ENCODE measurements around the gene WNT7B. TPM values are rescaled to one million over a fixed set of nuclear protein-coding genes. Genes with fewer than 3 reads are reported as not detected.

WNT7B gene
- total and polyA plus RNA-seq, 8 donors = 0.06 to 2.0 TPM; not detected in 6

DNA sequence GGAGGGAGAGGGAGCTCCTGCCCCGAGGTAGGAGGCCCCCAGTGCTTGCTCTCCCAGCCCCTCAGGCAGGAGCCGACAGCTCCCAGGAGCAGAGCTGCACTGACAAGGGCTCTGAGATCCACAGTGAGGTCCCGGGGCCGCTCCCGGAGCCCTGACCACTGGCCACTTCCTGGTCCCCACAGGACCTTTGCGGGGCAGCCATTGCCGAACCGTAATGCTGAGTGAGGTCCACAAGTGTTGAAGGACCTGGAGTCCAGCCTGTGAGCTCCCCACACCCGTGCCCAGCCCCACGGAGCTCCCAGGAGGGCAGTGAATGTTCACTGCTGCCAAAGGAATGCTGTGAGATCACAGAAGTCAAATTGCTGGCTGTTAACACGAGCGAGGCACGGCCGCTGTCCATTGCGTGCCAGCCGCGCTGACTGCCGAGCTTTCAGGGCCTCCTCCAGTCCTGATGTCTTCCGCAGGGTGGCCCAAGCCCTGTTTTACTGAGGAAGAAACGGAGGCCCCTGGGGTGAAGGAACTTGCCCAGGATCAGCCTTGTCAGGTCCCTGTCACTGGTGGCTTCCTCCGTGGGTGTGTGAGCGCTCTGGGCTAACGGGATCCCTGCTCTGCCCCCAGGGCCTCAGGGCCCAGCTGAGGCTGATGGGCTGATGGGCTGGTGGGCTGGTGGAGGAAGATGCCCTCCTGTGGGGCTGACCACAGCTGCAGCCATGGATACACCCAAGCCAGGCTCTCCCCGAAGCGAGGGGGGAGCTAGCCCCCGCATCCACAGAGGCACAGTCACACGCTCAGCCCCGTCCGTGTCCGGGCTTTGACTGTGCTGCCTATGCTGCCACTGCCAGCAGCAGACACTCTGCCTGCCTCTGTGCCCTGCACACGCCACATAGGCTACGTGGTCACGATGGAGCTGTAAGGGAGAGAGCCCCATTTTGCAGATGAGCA is 70.8 kb downstream of the WNT7B start:
- H3K9me3 ChIP-seq = no peaks in the 10 kb centered on the region

GRCh38 chr22:45905326-45905923 is 71.5 kb downstream of the WNT7B start:
- H3K4me3 ChIP-seq = no peak overlapping the region
- intact Hi-C loops (cut with DNase I; ENCODE audit: low total_unique reads) = no loop called here
- no peaks in the 10 kb centered on the region for H3K9me3 ChIP-seq
- H3K27ac ChIP-seq = no peak overlapping the region
- H3K36me3 ChIP-seq = no peaks in the 10 kb centered on the region
- TF ChIP-seq POLR2AphosphoS5 (IDR thresholded peaks at IDR 0.05) = no peak
- TF ChIP-seq POLR2A (IDR thresholded peaks at IDR 0.05) = no peak
- TF ChIP-seq, protein P1, sequence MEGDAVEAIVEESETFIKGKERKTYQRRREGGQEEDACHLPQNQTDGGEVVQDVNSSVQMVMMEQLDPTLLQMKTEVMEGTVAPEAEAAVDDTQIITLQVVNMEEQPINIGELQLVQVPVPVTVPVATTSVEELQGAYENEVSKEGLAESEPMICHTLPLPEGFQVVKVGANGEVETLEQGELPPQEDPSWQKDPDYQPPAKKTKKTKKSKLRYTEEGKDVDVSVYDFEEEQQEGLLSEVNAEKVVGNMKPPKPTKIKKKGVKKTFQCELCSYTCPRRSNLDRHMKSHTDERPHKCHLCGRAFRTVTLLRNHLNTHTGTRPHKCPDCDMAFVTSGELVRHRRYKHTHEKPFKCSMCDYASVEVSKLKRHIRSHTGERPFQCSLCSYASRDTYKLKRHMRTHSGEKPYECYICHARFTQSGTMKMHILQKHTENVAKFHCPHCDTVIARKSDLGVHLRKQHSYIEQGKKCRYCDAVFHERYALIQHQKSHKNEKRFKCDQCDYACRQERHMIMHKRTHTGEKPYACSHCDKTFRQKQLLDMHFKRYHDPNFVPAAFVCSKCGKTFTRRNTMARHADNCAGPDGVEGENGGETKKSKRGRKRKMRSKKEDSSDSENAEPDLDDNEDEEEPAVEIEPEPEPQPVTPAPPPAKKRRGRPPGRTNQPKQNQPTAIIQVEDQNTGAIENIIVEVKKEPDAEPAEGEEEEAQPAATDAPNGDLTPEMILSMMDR (IDR thresholded peaks at IDR 0.05) = no peak
- no peak for TF ChIP-seq EP300 (IDR thresholded peaks at IDR 0.05)
- DNase-seq = no peak
- H3K27me3 ChIP-seq = peaks cover 3 to 76% (median 22%) of the 10 kb centered on the region in 3 donors
- WGBS, 5 donors = 61 to 73% (median 66%) methylated on average over 25 to 27 of the region's 27 CpGs
- H3K4me1 ChIP-seq = peaks cover 4 to 21% (median 13%) of the 10 kb centered on the region in 4 donors

More for the DNA sequence above, 70.8 kb downstream of the WNT7B start:
- Histone ChIP-seq H3K4me3 (no peak overlapping the region), H3K27ac (no peak overlapping the region), H3K36me3 (no peaks in the 10 kb centered on the region), H3K27me3 (peaks cover 3 to 71% (median 22%) of the 10 kb centered on the region in 3 donors), H3K4me1 (peaks cover 4 to 21% (median 13%) of the 10 kb centered on the region in 4 donors)
- TF ChIP-seq POLR2A (IDR thresholded peaks at IDR 0.05) (no peak), EP300 (IDR thresholded peaks at IDR 0.05) (no peak), POLR2AphosphoS5 (IDR thresholded peaks at IDR 0.05) (no peak)
- TF ChIP-seq, protein P1 (IDR thresholded peaks at IDR 0.05) = no peak
- intact Hi-C loops (cut with DNase I; ENCODE audit: low total_unique reads) = no loop called here
- DNase-seq = peak in 1 of 2 donors; percentile 46
- 49 to 65% (median 59%) methylated on average over 23 to 33 of the region's 33 CpGs for WGBS, 5 donors

DNA sequence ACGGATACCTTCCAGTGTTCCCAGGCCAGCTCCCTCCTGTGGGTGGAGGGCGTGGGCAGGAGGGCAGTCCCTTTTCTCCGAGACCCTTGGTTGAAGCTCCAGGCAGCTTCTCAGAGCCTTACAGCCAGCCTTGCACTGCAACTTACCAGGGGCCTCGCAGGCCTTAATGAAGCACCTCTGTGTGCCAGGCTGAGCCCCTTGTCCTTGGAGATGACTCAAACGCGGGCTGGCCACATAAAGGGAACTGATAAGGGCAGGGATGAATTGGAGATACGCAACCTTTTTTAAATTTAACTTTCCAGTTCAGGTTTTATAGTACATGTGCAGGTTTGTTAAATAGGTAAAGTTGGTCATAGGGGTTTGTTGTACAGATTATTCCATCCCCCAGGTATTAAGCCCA is 72.7 kb downstream of the WNT7B start:
- TF ChIP-seq POLR2A (IDR thresholded peaks at IDR 0.05) = no peak
- no peak for TF ChIP-seq POLR2AphosphoS5 (IDR thresholded peaks at IDR 0.05)
- TF ChIP-seq, protein P1 (IDR thresholded peaks at IDR 0.05) = no peak
- TF ChIP-seq EP300 (IDR thresholded peaks at IDR 0.05) = no peak
- H3K4me3 ChIP-seq = no peak overlapping the region
- intact Hi-C loops (cut with DNase I; ENCODE audit: low total_unique reads) = no loop called here
- no peaks in the 10 kb centered on the region for H3K9me3 ChIP-seq
- no peak for DNase-seq
- peaks cover 3 to 78% (median 22%) of the 10 kb centered on the region in 3 donors for H3K27me3 ChIP-seq
- H3K27ac ChIP-seq = no peak overlapping the region
- WGBS, 5 donors = 76 to 83% (median 79%) methylated on average over 7 of the region's 7 CpGs
- no peaks in the 10 kb centered on the region for H3K36me3 ChIP-seq
- peaks cover 4 to 21% (median 13%) of the 10 kb centered on the region in 4 donors for H3K4me1 ChIP-seq

GRCh38 chr22:45903355-45904135 is 73.4 kb downstream of the WNT7B start:
- intact Hi-C loops (cut with DNase I; ENCODE audit: low total_unique reads) = no loop called here
- peaks cover 3 to 80% (median 22%) of the 10 kb centered on the region in 3 donors for H3K27me3 ChIP-seq
- TF ChIP-seq POLR2A (IDR thresholded peaks at IDR 0.05) (no peak), POLR2AphosphoS5 (IDR thresholded peaks at IDR 0.05) (no peak), EP300 (IDR thresholded peaks at IDR 0.05) (no peak)
- TF ChIP-seq, protein P1 (IDR thresholded peaks at IDR 0.05) = no peak
- no peaks in the 10 kb centered on the region for H3K36me3 ChIP-seq
- no peak overlapping the region for H3K27ac ChIP-seq
- peak in 1 of 2 donors; percentile 58 for DNase-seq
- H3K4me1 ChIP-seq = peaks cover 4 to 21% (median 13%) of the 10 kb centered on the region in 4 donors
- WGBS, 5 donors = 6 to 64% (median 16%) methylated on average over 2 to 28 of the region's 28 CpGs
- H3K4me3 ChIP-seq = no peak overlapping the region
- H3K9me3 ChIP-seq = no peaks in the 10 kb centered on the region

Measured in stomach (tissue), 9 donors.